Stimulated activated naive CD8-positive, alpha-beta T cell treated with anti-CD3 and anti-CD28 coated beads, Interleukin-15, amount 100 ng/mL, for 72 hours (primary cell): ENCODE measurements around the gene NPAS4.
"Not testable (repeated sequence)": the region's sequence is repeated elsewhere in the genome, so short reads cannot be mapped to it uniquely, and the experiment has no call there.

Experiments
- ATAC-seq: fragments of 150-1000 bp; cut with Tn5 transposase; 2 replicates; pipeline ENCODE4 v1.10.0; 2021; ENCODE audit warnings: mild to moderate bottlenecking, moderate library complexity
- DNase-seq, 2 donors: peaks; one replicate each; pipeline ENCODE4 v3.0.0; 2021 to 2022
- H3K27ac Mint-ChIP-seq, 2 donors: one replicate each; pipeline ENCODE4 v1.8.0; 2022; ENCODE audit warnings: mild to moderate bottlenecking in 2 of 2, mixed read lengths in 2 of 2, moderate library complexity in 2 of 2
- H3K27me3 Mint-ChIP-seq: one replicate; pipeline ENCODE4 v1.8.0; 2022; ENCODE audit warnings: mixed read lengths
- H3K4me1 Mint-ChIP-seq: one replicate; pipeline ENCODE4 v1.8.0; 2022; ENCODE audit warnings: mild to moderate bottlenecking, mixed read lengths
- H3K4me3 Mint-ChIP-seq, 2 donors: one replicate each; pipeline ENCODE4 v1.8.0; 2022; ENCODE audit warnings: mild to moderate bottlenecking in 2 of 2, mixed read lengths in 2 of 2, moderate library complexity in 1 of 2
- H3K9me3 Mint-ChIP-seq, 2 donors: one replicate each; pipeline ENCODE4 v1.8.0; 2022; ENCODE audit warnings: mixed read lengths in 2 of 2

Gene NPAS4

GRCh38 chr11:66420671-66421476 lies at the start of gene NPAS4:
TSS of gene NPAS4 (plus strand) at chr11:66421035. CDS start at chr11:66421180, 145 bp downstream.
- Mint-ChIP-seq H3K4me3 (peak within 1 kb of the TSS in 1 of 2 donors; percentile 20), H3K27ac (no peak within 1 kb of the TSS), H3K4me1 (peaks cover 38% of the 10 kb centered on the region), H3K27me3 (peaks cover 57% of the 10 kb centered on the region), H3K9me3 (peaks cover 0 to 28% of the 10 kb centered on the region in 2 donors)
- ATAC-seq (no peak), DNase-seq (no peak)

GRCh38 chr11:66371627-66372415 lies 49.0 kb upstream of the NPAS4 start, which contains the start of gene SLC29A2:
TSS of gene SLC29A2 (minus strand) at chr11:66371760. CDS start at chr11:66371591, 169 bp downstream.
- Mint-ChIP-seq H3K27me3 (no peaks in the 10 kb centered on the region), H3K9me3 (no peaks in the 10 kb centered on the region), H3K27ac (peak within 1 kb of the TSS; percentile 52 to 77), H3K4me3 (peak within 1 kb of the TSS; percentile 80 to 88), H3K4me1 (peaks cover 17% of the 10 kb centered on the region)
- ATAC-seq (peak; percentile 85), DNase-seq (peak; percentile 73 to 80)

GRCh38 chr11:66373265-66373664 lies 47.6 kb upstream of the NPAS4 start:
- ATAC-seq (no peak), DNase-seq (no peak)
- H3K4me3 Mint-ChIP-seq, result peak overlapping the region in 1 of 2 donors; percentile 18
- H3K27ac Mint-ChIP-seq, result no peak overlapping the region
- H3K4me1 Mint-ChIP-seq, result peaks cover 17% of the 10 kb centered on the region
- no peaks in the 10 kb centered on the region for H3K9me3 Mint-ChIP-seq
- H3K27me3 Mint-ChIP-seq, result no peaks in the 10 kb centered on the region

- not testable (repeated sequence) for H3K27ac Mint-ChIP-seq, ATAC-seq
- H3K4me1 Mint-ChIP-seq, result peaks cover 17% of the 10 kb centered on the region
These were observed 47.0 kb upstream of the NPAS4 start for GRCh38 chr11:66373690-66374287.

GRCh38 chr11:66380264-66380663 lies 40.6 kb upstream of the NPAS4 start:
- not testable (repeated sequence) for ATAC-seq, H3K27me3 Mint-ChIP-seq, H3K4me3 Mint-ChIP-seq, H3K4me1 Mint-ChIP-seq, DNase-seq, H3K27ac Mint-ChIP-seq, H3K9me3 Mint-ChIP-seq

More at GRCh38 chr11:66373690-66374287, 47.0 kb upstream of the NPAS4 start:
- H3K4me3 Mint-ChIP-seq, H3K27me3 Mint-ChIP-seq, DNase-seq, H3K9me3 Mint-ChIP-seq: not testable (repeated sequence)

GRCh38 chr11:66384316-66384715 lies 36.5 kb upstream of the NPAS4 start:
- not testable (repeated sequence) for H3K27me3 Mint-ChIP-seq, H3K4me3 Mint-ChIP-seq, H3K9me3 Mint-ChIP-seq, ATAC-seq, H3K27ac Mint-ChIP-seq, DNase-seq
- H3K4me1 Mint-ChIP-seq, result peaks cover 18% of the 10 kb centered on the region

- no peaks in the 10 kb centered on the region for H3K27me3 Mint-ChIP-seq
- DNase-seq, result peak; percentile 76 to 79
- no peak overlapping the region for H3K27ac Mint-ChIP-seq
- H3K4me1 Mint-ChIP-seq, result peaks cover 14% of the 10 kb centered on the region
- H3K4me3 Mint-ChIP-seq, result peak overlapping the region; percentile 14 to 48
- H3K9me3 Mint-ChIP-seq, result no peaks in the 10 kb centered on the region
- peak; percentile 67 for ATAC-seq
These were observed 34.4 kb upstream of the NPAS4 start for GRCh38 chr11:66386171-66387069.

GRCh38 chr11:66388780-66389386 lies 32.0 kb upstream of the NPAS4 start:
- Mint-ChIP-seq H3K27me3 (no peaks in the 10 kb centered on the region), H3K4me1 (peaks cover 14% of the 10 kb centered on the region), H3K9me3 (no peaks in the 10 kb centered on the region), H3K27ac (no peak overlapping the region), H3K4me3 (no peak overlapping the region)
- DNase-seq (peak; percentile 69 to 73), ATAC-seq (peak; percentile 77)

- DNase-seq (no peak), ATAC-seq (no peak)
- Mint-ChIP-seq H3K27me3 (no peaks in the 10 kb centered on the region), H3K4me3 (no peak overlapping the region), H3K9me3 (no peaks in the 10 kb centered on the region), H3K4me1 (peaks cover 9% of the 10 kb centered on the region), H3K27ac (no peak overlapping the region)
These were observed 29.5 kb upstream of the NPAS4 start for GRCh38 chr11:66391322-66391721.

- DNase-seq (no peak), ATAC-seq (no peak)
- no peaks in the 10 kb centered on the region for H3K9me3 Mint-ChIP-seq
- H3K4me1 Mint-ChIP-seq, result peaks cover 4% of the 10 kb centered on the region
- H3K4me3 Mint-ChIP-seq, result no peak overlapping the region
- H3K27me3 Mint-ChIP-seq, result no peaks in the 10 kb centered on the region
- no peak overlapping the region for H3K27ac Mint-ChIP-seq
These were observed 26.9 kb upstream of the NPAS4 start for GRCh38 chr11:66393954-66394353.

GRCh38 chr11:66407651-66408050 lies 13.2 kb upstream of the NPAS4 start:
- no peak overlapping the region for H3K27ac Mint-ChIP-seq
- DNase-seq (no peak), ATAC-seq (no peak)
- H3K9me3 Mint-ChIP-seq, result no peaks in the 10 kb centered on the region
- H3K4me1 Mint-ChIP-seq, result peaks cover 11% of the 10 kb centered on the region
- H3K4me3 Mint-ChIP-seq, result no peak overlapping the region
- H3K27me3 Mint-ChIP-seq, result peaks cover 71% of the 10 kb centered on the region

GRCh38 chr11:66408488-66409214 lies 12.2 kb upstream of the NPAS4 start:
- DNase-seq (peak; percentile 90), ATAC-seq (peak; percentile 93)
- Mint-ChIP-seq H3K9me3 (no peaks in the 10 kb centered on the region), H3K27me3 (peaks cover 73% of the 10 kb centered on the region), H3K27ac (peak overlapping the region in 1 of 2 donors; percentile 64), H3K4me1 (peaks cover 11% of the 10 kb centered on the region), H3K4me3 (peak overlapping the region; percentile 86 to 92)

GRCh38 chr11:66409226-66409625 lies 11.6 kb upstream of the NPAS4 start:
- H3K27ac Mint-ChIP-seq, result no peak overlapping the region
- H3K27me3 Mint-ChIP-seq, result peaks cover 74% of the 10 kb centered on the region
- peak overlapping the region in 1 of 2 donors; percentile 18 for H3K4me3 Mint-ChIP-seq

GRCh38 chr11:66410191-66410590 lies 10.6 kb upstream of the NPAS4 start:
- DNase-seq (no peak), ATAC-seq (no peak)
- Mint-ChIP-seq H3K4me3 (peak overlapping the region in 1 of 2 donors; percentile 18), H3K27me3 (peaks cover 74% of the 10 kb centered on the region), H3K9me3 (no peaks in the 10 kb centered on the region), H3K27ac (no peak overlapping the region), H3K4me1 (peaks cover 11% of the 10 kb centered on the region)

More at GRCh38 chr11:66409226-66409625, 11.6 kb upstream of the NPAS4 start:
- DNase-seq, result no peak
- peaks cover 11% of the 10 kb centered on the region for H3K4me1 Mint-ChIP-seq
- no peaks in the 10 kb centered on the region for H3K9me3 Mint-ChIP-seq
- no peak for ATAC-seq
